ENCODE results near the gene CSPG4. TPM values are rescaled to one million over a fixed set of nuclear protein-coding genes. Genes with fewer than 3 reads are reported as not detected.

The CSPG4 gene
- total and polyA plus RNA-seq, 2 of the 13 experiments (the other 11 are each of a cell fraction or from before 2014, with no cell fraction given), result 0.01 to 0.04 TPM

DNA sequence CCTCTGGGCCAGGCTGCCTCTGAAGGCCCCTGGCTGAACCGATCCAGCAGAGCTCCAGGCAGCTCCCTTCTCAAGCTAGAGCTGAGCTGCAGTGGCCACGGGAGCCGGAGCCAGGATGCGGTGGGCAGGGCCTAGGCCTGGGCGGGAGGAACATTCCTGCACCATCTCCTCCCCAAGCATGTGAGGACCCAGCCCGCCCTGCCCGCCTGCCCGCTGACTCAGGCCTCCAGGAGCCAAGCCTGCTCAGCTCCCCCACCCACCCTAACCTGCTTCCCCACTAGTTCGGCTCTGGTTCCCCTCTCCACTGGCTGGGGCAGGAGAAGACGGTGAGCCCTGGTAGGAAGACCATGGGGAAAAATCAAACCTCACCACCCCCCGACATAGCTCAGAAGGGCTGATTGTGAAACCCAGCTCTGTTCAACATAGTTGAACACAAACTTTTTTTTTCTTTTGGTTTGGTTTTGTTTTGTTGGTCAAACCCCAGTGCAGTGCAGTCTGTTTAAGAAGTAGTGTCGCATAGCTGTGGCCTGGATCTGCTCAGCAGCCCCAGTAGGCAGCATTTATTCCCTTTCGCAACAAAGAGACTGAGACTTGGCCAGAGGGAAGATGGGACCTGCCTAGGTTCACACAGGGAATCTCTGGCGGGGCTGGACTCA lies 51.4 kb downstream of the CSPG4 start (continued):
- no peak for TF ChIP-seq ESRRA (CRISPR knock-in tag; IDR thresholded peaks at IDR 0.05; ENCODE audit: low read depth)
- TF ChIP-seq HNRNPLL (IDR thresholded peaks at IDR 0.05; ENCODE audit: low read depth, low read length, poor library complexity, severe bottlenecking), result no peak
- no peak for TF ChIP-seq MXD4 (CRISPR knock-in tag; IDR thresholded peaks at IDR 0.05)
- no peak for TF ChIP-seq ZNF761 (CRISPR knock-in tag; conservative IDR thresholded peaks at IDR 0.05)
- no peak for TF ChIP-seq HOXA3 (CRISPR knock-in tag; IDR thresholded peaks at IDR 0.05)
- TF ChIP-seq SAP130 (CRISPR knock-in tag; IDR thresholded peaks at IDR 0.05; ENCODE audit: low read depth), result peak; percentile 24; the same call in 1 of the 2 replicates
- TF ChIP-seq ZNF781 (CRISPR knock-in tag; IDR thresholded peaks at IDR 0.05; ENCODE audit: borderline replicate concordance, not compliant biosample characterization), result no peak
- TF ChIP-seq ZNF329 (CRISPR knock-in tag; IDR thresholded peaks at IDR 0.05; ENCODE audit: low read depth), result no peak
- no peak for TF ChIP-seq ZKSCAN5 (CRISPR knock-in tag; IDR thresholded peaks at IDR 0.05)
- no peak for TF ChIP-seq ZNF563 (CRISPR knock-in tag; IDR thresholded peaks at IDR 0.05)
- no peak for TF ChIP-seq MLLT10 (CRISPR knock-in tag; IDR thresholded peaks at IDR 0.05)
- TF ChIP-seq CCAR2 (optimal IDR thresholded peaks at IDR 0.05; ENCODE audit: low read depth, low read length), result peak; percentile 3
- TF ChIP-seq ZFP82 (CRISPR knock-in tag; IDR thresholded peaks at IDR 0.05; ENCODE audit: borderline replicate concordance), result no peak
- TF ChIP-seq HIVEP1 (CRISPR knock-in tag; IDR thresholded peaks at IDR 0.05), result no peak
- no peak for TF ChIP-seq NFE2L1 (CRISPR knock-in tag; IDR thresholded peaks at IDR 0.05; ENCODE audit: borderline replicate concordance)
- no peak for TF ChIP-seq ZNF331 (CRISPR knock-in tag; IDR thresholded peaks at IDR 0.05)
- no peak for TF ChIP-seq ZNF253 (CRISPR knock-in tag; IDR thresholded peaks at IDR 0.05; ENCODE audit: borderline replicate concordance)
- TF ChIP-seq FOXO1 (CRISPR knock-in tag; IDR thresholded peaks at IDR 0.05), result no peak
- TF ChIP-seq FOSL2 (CRISPR knock-in tag; IDR thresholded peaks at IDR 0.05), result no peak
- no peak for TF ChIP-seq MED1 (CRISPR knock-in tag; IDR thresholded peaks at IDR 0.05)
- no peak for TF ChIP-seq ZNF263 (CRISPR knock-in tag; IDR thresholded peaks at IDR 0.05)
- TF ChIP-seq, protein P1, sequence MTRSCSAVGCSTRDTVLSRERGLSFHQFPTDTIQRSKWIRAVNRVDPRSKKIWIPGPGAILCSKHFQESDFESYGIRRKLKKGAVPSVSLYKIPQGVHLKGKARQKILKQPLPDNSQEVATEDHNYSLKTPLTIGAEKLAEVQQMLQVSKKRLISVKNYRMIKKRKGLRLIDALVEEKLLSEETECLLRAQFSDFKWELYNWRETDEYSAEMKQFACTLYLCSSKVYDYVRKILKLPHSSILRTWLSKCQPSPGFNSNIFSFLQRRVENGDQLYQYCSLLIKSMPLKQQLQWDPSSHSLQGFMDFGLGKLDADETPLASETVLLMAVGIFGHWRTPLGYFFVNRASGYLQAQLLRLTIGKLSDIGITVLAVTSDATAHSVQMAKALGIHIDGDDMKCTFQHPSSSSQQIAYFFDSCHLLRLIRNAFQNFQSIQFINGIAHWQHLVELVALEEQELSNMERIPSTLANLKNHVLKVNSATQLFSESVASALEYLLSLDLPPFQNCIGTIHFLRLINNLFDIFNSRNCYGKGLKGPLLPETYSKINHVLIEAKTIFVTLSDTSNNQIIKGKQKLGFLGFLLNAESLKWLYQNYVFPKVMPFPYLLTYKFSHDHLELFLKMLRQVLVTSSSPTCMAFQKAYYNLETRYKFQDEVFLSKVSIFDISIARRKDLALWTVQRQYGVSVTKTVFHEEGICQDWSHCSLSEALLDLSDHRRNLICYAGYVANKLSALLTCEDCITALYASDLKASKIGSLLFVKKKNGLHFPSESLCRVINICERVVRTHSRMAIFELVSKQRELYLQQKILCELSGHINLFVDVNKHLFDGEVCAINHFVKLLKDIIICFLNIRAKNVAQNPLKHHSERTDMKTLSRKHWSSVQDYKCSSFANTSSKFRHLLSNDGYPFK (CRISPR knock-in tag; IDR thresholded peaks at IDR 0.05; ENCODE audit: borderline replicate concordance), result no peak
- TF ChIP-seq MTF2 (CRISPR knock-in tag; IDR thresholded peaks at IDR 0.05; ENCODE audit: borderline replicate concordance), result no peak
- no peak for TF ChIP-seq ZNF644 (CRISPR knock-in tag; IDR thresholded peaks at IDR 0.05; ENCODE audit: low read depth)
- 0 out of 2 replicates have a peak, but pooled peaks have one; percentile 14 for TF ChIP-seq THAP11 (CRISPR knock-in tag; IDR thresholded peaks at IDR 0.05)
- TF ChIP-seq, protein P2, sequence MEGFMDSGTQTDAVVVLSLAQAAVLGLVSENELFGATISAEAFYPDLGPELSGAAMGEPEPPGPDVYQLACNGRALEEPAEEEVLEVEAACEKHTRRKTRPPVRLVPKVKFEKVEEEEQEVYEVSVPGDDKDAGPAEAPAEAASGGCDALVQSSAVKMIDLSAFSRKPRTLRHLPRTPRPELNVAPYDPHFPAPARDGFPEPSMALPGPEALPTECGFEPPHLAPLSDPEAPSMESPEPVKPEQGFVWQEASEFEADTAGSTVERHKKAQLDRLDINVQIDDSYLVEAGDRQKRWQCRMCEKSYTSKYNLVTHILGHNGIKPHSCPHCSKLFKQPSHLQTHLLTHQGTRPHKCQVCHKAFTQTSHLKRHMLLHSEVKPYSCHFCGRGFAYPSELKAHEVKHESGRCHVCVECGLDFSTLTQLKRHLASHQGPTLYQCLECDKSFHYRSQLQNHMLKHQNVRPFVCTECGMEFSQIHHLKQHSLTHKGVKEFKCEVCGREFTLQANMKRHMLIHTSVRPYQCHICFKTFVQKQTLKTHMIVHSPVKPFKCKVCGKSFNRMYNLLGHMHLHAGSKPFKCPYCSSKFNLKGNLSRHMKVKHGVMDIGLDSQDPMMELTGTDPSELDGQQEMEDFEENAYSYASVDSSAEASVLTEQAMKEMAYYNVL (CRISPR knock-in tag; IDR thresholded peaks at IDR 0.05; ENCODE audit: borderline replicate concordance), result no peak
- TF ChIP-seq ZNF570 (CRISPR knock-in tag; IDR thresholded peaks at IDR 0.05; ENCODE audit: borderline replicate concordance), result no peak
- no peak for TF ChIP-seq ZNF777 (CRISPR knock-in tag; IDR thresholded peaks at IDR 0.05)
- TF ChIP-seq, protein P3, sequence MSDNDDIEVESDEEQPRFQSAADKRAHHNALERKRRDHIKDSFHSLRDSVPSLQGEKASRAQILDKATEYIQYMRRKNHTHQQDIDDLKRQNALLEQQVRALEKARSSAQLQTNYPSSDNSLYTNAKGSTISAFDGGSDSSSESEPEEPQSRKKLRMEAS (IDR thresholded peaks at IDR 0.05), result peak; percentile 54; the same call in 1 of the 2 replicates

Measured in HepG2 (cell line).